GM19023 (cell line): ENCODE results near the gene RAPGEF6.
A peak's percentile ranks its signal among the peaks of the same experiment; 100 is the strongest.
"Not testable (repeated sequence)": the region's sequence is repeated elsewhere in the genome, so short reads cannot be mapped to it uniquely, and the experiment has no call there.

Source experiments
- ATAC-seq: cut with Tn5 transposase; IDR thresholded peaks from one replicate; pipeline ENCODE4 v1.9.1; 2021; ENCODE audit warnings: mild to moderate bottlenecking, moderate library complexity; ENCODE audit not compliant: unreplicated experiment

RAPGEF6 gene

GRCh38 chr5:131389869-131390265 is 245.2 kb downstream of the RAPGEF6 start:
- ATAC-seq = no peak

- ATAC-seq = peak; percentile 51
These were observed 245.7 kb downstream of the RAPGEF6 start for GRCh38 chr5:131389096-131389868.

GRCh38 chr5:131387255-131387654 is 247.8 kb downstream of the RAPGEF6 start:
- no peak for ATAC-seq

- ATAC-seq = no peak
These were observed 248.2 kb downstream of the RAPGEF6 start for GRCh38 chr5:131386779-131387178.

GRCh38 chr5:131386124-131386523 is 248.9 kb downstream of the RAPGEF6 start:
- no peak for ATAC-seq

GRCh38 chr5:131384616-131385214 is 250.3 kb downstream of the RAPGEF6 start:
- ATAC-seq = no peak

- ATAC-seq = no peak
These were observed 250.9 kb downstream of the RAPGEF6 start for GRCh38 chr5:131384173-131384572.

- ATAC-seq = peak; percentile 60
These were observed 252.3 kb downstream of the RAPGEF6 start for GRCh38 chr5:131382407-131383395.

- ATAC-seq = peak; percentile 48
These were observed 253.3 kb downstream of the RAPGEF6 start for GRCh38 chr5:131381777-131382176.

- no peak for ATAC-seq
These were observed 254.0 kb downstream of the RAPGEF6 start for GRCh38 chr5:131381021-131381420.

- ATAC-seq = not testable (repeated sequence)
These were observed 254.8 kb downstream of the RAPGEF6 start for GRCh38 chr5:131380238-131380637.

- ATAC-seq = peak; percentile 39
These were observed 255.3 kb downstream of the RAPGEF6 start for GRCh38 chr5:131379723-131380122.

GRCh38 chr5:131378721-131379541 is 256.1 kb downstream of the RAPGEF6 start:
- no peak for ATAC-seq

GRCh38 chr5:131377785-131378325 is 257.2 kb downstream of the RAPGEF6 start:
- ATAC-seq = no peak

- no peak for ATAC-seq
These were observed 257.7 kb downstream of the RAPGEF6 start for GRCh38 chr5:131377346-131377745.

- ATAC-seq = no peak
These were observed 259.7 kb downstream of the RAPGEF6 start for GRCh38 chr5:131375351-131375750.
